ENCODE results near the gene PKDREJ. TPM values are rescaled to one million over a fixed set of nuclear protein-coding genes. Genes with fewer than 3 reads are reported as not detected.

The PKDREJ gene
- total and polyA plus RNA-seq, 2 donors (not counting 1 experiment from before 2014, with no cell fraction given), result under 0.01 TPM; not detected in 1

DNA sequence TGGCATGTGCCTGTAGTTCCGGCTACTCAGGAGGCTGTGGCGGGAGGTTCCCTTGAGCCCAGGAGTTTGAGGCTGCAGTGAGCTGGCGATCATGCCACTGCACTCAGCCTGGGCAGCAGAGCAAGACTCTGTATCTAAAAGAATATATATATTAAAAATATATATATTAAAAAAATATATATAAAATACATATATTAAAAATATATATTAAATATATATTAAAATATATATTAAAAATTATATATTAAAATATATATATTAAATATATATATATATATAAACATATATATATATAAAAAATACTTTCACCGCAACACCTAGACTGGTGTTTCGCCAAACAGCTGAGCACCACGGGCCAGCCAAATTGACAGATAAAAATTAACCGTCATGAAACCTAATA is 13.4 kb upstream of the PKDREJ start:
- Histone ChIP-seq H3K79me2 (ENCODE audit: control insufficient read depth, insufficient read depth, low read length) (no peaks in the 10 kb centered on the region), H4K20me1 (ENCODE audit: control insufficient read depth, extremely low read depth, insufficient read depth, low read length) (no peaks in the 10 kb centered on the region), H3K27me3 (ENCODE audit: control insufficient read depth, insufficient read depth, low read length) (no peaks in the 10 kb centered on the region), H3K9ac (ENCODE audit: insufficient read depth, low read length) (no peak overlapping the region), H3K27ac (ENCODE audit: insufficient read depth, low read length) (no peak overlapping the region), H2AFZ (ENCODE audit: low read length) (no peak overlapping the region), H3K4me2 (ENCODE audit: extremely low read depth, insufficient read depth, low read length) (no peak overlapping the region), H3K36me3 (ENCODE audit: control insufficient read depth, insufficient read depth, low read length) (peaks cover 32% of the 10 kb centered on the region), H3K4me3 (replicated peaks in 1 of 4; ENCODE audit: control extremely low read depth in 1 of 4, insufficient read depth in 1 of 4, low read depth in 3 of 4, low read length in 4 of 4) (no peak overlapping the region), H3K4me1 (ENCODE audit: control insufficient read depth, extremely low read depth, insufficient read depth, low read length) (no peaks in the 10 kb centered on the region), H3K9me3 (ENCODE audit: control insufficient read depth, insufficient read depth, low read depth, low read length) (no peaks in the 10 kb centered on the region)
- DNase-seq (ENCODE audit: low read depth in 2 of 2), result no peak
- no peak for TF ChIP-seq EZH2 (IDR thresholded peaks at IDR 0.05; ENCODE audit: low read length, missing control alignments)
- TF ChIP-seq, protein P1, sequence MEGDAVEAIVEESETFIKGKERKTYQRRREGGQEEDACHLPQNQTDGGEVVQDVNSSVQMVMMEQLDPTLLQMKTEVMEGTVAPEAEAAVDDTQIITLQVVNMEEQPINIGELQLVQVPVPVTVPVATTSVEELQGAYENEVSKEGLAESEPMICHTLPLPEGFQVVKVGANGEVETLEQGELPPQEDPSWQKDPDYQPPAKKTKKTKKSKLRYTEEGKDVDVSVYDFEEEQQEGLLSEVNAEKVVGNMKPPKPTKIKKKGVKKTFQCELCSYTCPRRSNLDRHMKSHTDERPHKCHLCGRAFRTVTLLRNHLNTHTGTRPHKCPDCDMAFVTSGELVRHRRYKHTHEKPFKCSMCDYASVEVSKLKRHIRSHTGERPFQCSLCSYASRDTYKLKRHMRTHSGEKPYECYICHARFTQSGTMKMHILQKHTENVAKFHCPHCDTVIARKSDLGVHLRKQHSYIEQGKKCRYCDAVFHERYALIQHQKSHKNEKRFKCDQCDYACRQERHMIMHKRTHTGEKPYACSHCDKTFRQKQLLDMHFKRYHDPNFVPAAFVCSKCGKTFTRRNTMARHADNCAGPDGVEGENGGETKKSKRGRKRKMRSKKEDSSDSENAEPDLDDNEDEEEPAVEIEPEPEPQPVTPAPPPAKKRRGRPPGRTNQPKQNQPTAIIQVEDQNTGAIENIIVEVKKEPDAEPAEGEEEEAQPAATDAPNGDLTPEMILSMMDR (conservative IDR thresholded peaks at IDR 0.05 in 1 of 2, IDR thresholded peaks at IDR 0.05 in 1 of 2; ENCODE audit: low read depth in 1 of 2, low read length in 2 of 2), result no peak

DNA sequence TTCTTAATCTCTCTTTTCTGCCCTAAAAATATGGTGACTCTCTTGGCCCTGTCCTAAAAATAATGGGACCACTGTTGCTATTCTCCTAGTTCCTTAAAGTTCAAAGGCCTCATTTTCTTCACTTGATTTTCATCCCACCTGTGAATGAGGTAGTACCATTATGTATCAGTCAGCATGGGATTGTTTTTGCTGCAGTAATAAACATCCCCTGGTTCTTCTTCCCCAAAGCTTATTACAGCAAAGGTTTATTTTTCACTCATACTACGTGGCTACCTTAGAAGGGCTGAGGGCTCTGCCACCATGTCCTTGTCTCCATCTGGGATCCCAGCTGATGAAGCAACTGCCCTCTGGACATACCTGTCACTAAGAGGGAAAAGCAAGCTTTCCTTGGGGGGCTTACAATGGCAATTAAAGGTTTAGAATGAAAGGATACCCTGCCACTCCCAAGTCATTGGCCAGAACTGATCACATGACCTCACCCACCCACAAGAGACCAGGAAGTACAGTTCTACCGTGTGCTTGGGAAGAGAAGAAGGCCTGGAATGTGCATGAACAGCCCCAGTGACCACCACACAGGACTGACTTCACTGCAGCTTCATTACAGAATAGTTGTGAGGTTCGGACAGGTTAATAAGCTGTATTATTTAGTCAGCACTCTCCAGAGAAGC is 12.4 kb upstream of the PKDREJ start:
- TF ChIP-seq, protein P1 (conservative IDR thresholded peaks at IDR 0.05 in 1 of 2, IDR thresholded peaks at IDR 0.05 in 1 of 2; ENCODE audit: low read depth in 1 of 2, low read length in 2 of 2), result no peak
- Histone ChIP-seq H3K79me2 (ENCODE audit: control insufficient read depth, insufficient read depth, low read length) (no peaks in the 10 kb centered on the region), H3K9ac (ENCODE audit: insufficient read depth, low read length) (no peak overlapping the region), H3K4me2 (ENCODE audit: extremely low read depth, insufficient read depth, low read length) (no peak overlapping the region), H3K27ac (ENCODE audit: insufficient read depth, low read length) (no peak overlapping the region), H3K27me3 (ENCODE audit: control insufficient read depth, insufficient read depth, low read length) (no peaks in the 10 kb centered on the region), H3K4me3 (replicated peaks in 1 of 4; ENCODE audit: control extremely low read depth in 1 of 4, insufficient read depth in 1 of 4, low read depth in 3 of 4, low read length in 4 of 4) (no peak overlapping the region), H3K4me1 (ENCODE audit: control insufficient read depth, extremely low read depth, insufficient read depth, low read length) (no peaks in the 10 kb centered on the region), H3K36me3 (ENCODE audit: control insufficient read depth, insufficient read depth, low read length) (peaks cover 32% of the 10 kb centered on the region), H3K9me3 (ENCODE audit: control insufficient read depth, insufficient read depth, low read depth, low read length) (no peaks in the 10 kb centered on the region), H2AFZ (ENCODE audit: low read length) (no peak overlapping the region), H4K20me1 (ENCODE audit: control insufficient read depth, extremely low read depth, insufficient read depth, low read length) (no peaks in the 10 kb centered on the region)
- no peak for DNase-seq (ENCODE audit: low read depth in 2 of 2)

DNA sequence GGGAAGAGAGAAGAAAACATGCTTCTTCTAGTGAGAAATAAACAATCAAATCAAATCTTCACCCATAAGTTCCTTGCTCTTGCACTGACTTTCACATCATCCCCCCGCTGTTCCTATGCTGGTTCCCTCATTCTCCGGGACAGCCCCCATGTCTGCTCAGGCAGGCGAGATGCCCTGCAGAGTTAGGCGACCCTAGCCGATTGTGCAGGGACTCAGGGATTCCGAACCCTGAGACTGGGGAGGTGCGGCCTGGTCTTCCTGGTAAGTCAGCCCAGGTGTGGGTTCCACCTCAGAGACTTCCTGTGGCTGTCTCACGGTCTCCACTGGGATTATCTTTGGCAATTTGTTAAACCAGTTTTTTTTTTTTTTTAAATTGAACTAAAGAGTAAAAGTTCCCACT is 11.2 kb upstream of the PKDREJ start:
- no peak overlapping the region for H3K27ac ChIP-seq (ENCODE audit: insufficient read depth, low read length)
- no peaks in the 10 kb centered on the region for H4K20me1 ChIP-seq (ENCODE audit: control insufficient read depth, extremely low read depth, insufficient read depth, low read length)
- peaks cover 27% of the 10 kb centered on the region for H3K36me3 ChIP-seq (ENCODE audit: control insufficient read depth, insufficient read depth, low read length)
- no peak overlapping the region for H3K9ac ChIP-seq (ENCODE audit: insufficient read depth, low read length)
- no peaks in the 10 kb centered on the region for H3K9me3 ChIP-seq (ENCODE audit: control insufficient read depth, insufficient read depth, low read depth, low read length)
- no peaks in the 10 kb centered on the region for H3K79me2 ChIP-seq (ENCODE audit: control insufficient read depth, insufficient read depth, low read length)
- no peaks in the 10 kb centered on the region for H3K27me3 ChIP-seq (ENCODE audit: control insufficient read depth, insufficient read depth, low read length)
- no peak overlapping the region for H3K4me2 ChIP-seq (ENCODE audit: extremely low read depth, insufficient read depth, low read length)
- no peak overlapping the region for H3K4me3 ChIP-seq (replicated peaks in 1 of 4; ENCODE audit: control extremely low read depth in 1 of 4, insufficient read depth in 1 of 4, low read depth in 3 of 4, low read length in 4 of 4)
- TF ChIP-seq EZH2 (IDR thresholded peaks at IDR 0.05; ENCODE audit: low read length, missing control alignments), result no peak
- TF ChIP-seq, protein P1 (conservative IDR thresholded peaks at IDR 0.05 in 1 of 2, IDR thresholded peaks at IDR 0.05 in 1 of 2; ENCODE audit: low read depth in 1 of 2, low read length in 2 of 2), result no peak
- no peaks in the 10 kb centered on the region for H3K4me1 ChIP-seq (ENCODE audit: control insufficient read depth, extremely low read depth, insufficient read depth, low read length)
- no peak for DNase-seq (ENCODE audit: low read depth in 2 of 2)
- H2AFZ ChIP-seq (ENCODE audit: low read length), result no peak overlapping the region

Data from fibroblast of lung (primary cell).